CD14-positive monocyte (primary cell): ENCODE data around the gene NECAB2. TPM values are rescaled to one million over a fixed set of nuclear protein-coding genes. Genes with fewer than 3 reads are reported as not detected.

Experiments used
- DNase-seq, 3 donors: peaks; one replicate each; pipeline ENCODE4 v3.0.0-alpha.2; 2011 to 2022
- H2AFZ ChIP-seq: 2 replicates; pipeline ENCODE4 v1.6.0; 2012; ENCODE audit warnings: mild to moderate bottlenecking, low read depth, low read length, inconsistent platforms; ENCODE audit not compliant: insufficient read depth, poor library complexity, severe bottlenecking
- H3K27ac ChIP-seq, 2 donors: 1 replicate in 1 of 2; 2 replicates in 1 of 2; pipeline ENCODE4 v1.5.1; 2012 to 2013; ENCODE audit warnings: low read length in 2 of 2, control low read depth in 1 of 2, inconsistent platforms in 1 of 2, low read depth in 1 of 2, mild to moderate bottlenecking in 1 of 2
- H3K27me3 ChIP-seq, 2 donors: one replicate each; pipeline versions ENCODE4 v1.6.0 to v1.6.1; 2011 to 2013; ENCODE audit warnings: low read length in 2 of 2; ENCODE audit not compliant: control insufficient read depth in 2 of 2, insufficient read depth in 2 of 2
- H3K36me3 ChIP-seq, 2 donors: replicated peaks in 1 of 2; 1 replicate in 1 of 2; 2 replicates in 1 of 2; pipeline versions ENCODE4 v1.5.1 to v1.6.1; 2012 to 2013; ENCODE audit warnings: low read length in 2 of 2, control low read depth in 1 of 2, inconsistent platforms in 1 of 2, mild to moderate bottlenecking in 1 of 2; ENCODE audit not compliant: insufficient read depth in 2 of 2, control insufficient read depth in 1 of 2
- H3K4me1 ChIP-seq, 2 donors: 1 replicate in 1 of 2; 2 replicates in 1 of 2; pipeline versions ENCODE4 v1.5.1 to v1.6.1; 2012 to 2013; ENCODE audit warnings: low read length in 2 of 2, control low read depth in 1 of 2, inconsistent platforms in 1 of 2, mild to moderate bottlenecking in 1 of 2, moderate library complexity in 1 of 2; ENCODE audit not compliant: insufficient read depth in 2 of 2, control insufficient read depth in 1 of 2
- H3K4me2 ChIP-seq: replicated peaks from 2 replicates; pipeline ENCODE3; 2012; ENCODE audit warnings: low read length, moderate library complexity, mild to moderate bottlenecking; ENCODE audit not compliant: poor library complexity, severe bottlenecking; ENCODE audit errors: extremely low read depth
- H3K4me3 ChIP-seq, 3 experiments: fragments of 200-600 bp in 1 of 3; sonication (generic) in 1 of 3; replicated peaks in 1 of 3; 1 replicate in 2 of 3; 2 replicates in 1 of 3; pipeline ENCODE4 v1.5.1; 2011 to 2013; ENCODE audit warnings: low read length in 3 of 3, mild to moderate bottlenecking in 3 of 3, control low read depth in 2 of 3, low read depth in 2 of 3, inconsistent platforms in 1 of 3, moderate library complexity in 1 of 3
- H3K79me2 ChIP-seq: 2 replicates; pipeline ENCODE4 v1.6.0; 2012; ENCODE audit warnings: mild to moderate bottlenecking, control low read depth, inconsistent platforms, low read length, moderate library complexity; ENCODE audit not compliant: insufficient read depth
- H3K9ac ChIP-seq: 2 replicates; pipeline ENCODE4 v1.6.0; 2017; ENCODE audit warnings: low read length, mild to moderate bottlenecking; ENCODE audit not compliant: insufficient read depth, poor library complexity, severe bottlenecking
- H3K9me3 ChIP-seq, 2 donors: replicated peaks in 1 of 2; 1 replicate in 1 of 2; 2 replicates in 1 of 2; pipeline versions ENCODE4 v1.5.1 to v1.6.1; 2012 to 2013; ENCODE audit warnings: low read length in 2 of 2, control low read depth in 1 of 2; ENCODE audit not compliant: control insufficient read depth in 1 of 2, insufficient read depth in 1 of 2
- H4K20me1 ChIP-seq: 2 replicates; pipeline ENCODE4 v1.6.0; 2012; ENCODE audit warnings: mild to moderate bottlenecking, low read length, control low read depth, moderate library complexity; ENCODE audit not compliant: insufficient read depth
- H3K27ac Mint-ChIP-seq, 7 donors: one replicate each; pipeline ENCODE4 v1.8.0; 2020; ENCODE audit warnings: mild to moderate bottlenecking in 7 of 7, mixed read lengths in 7 of 7, moderate library complexity in 6 of 7, inconsistent platforms in 2 of 7
- H3K27me3 Mint-ChIP-seq, 3 donors: one replicate each; pipeline ENCODE4 v1.8.0; 2021 to 2022; ENCODE audit warnings: low read depth in 3 of 3, mild to moderate bottlenecking in 3 of 3, mixed read lengths in 3 of 3, moderate library complexity in 3 of 3, inconsistent platforms in 1 of 3
- H3K36me3 Mint-ChIP-seq, 2 donors: one replicate each; pipeline ENCODE4 v1.8.0; 2020; ENCODE audit warnings: mixed read lengths in 2 of 2, inconsistent platforms in 1 of 2, mild to moderate bottlenecking in 1 of 2
- H3K4me1 Mint-ChIP-seq: one replicate; pipeline ENCODE4 v1.8.0; 2020; ENCODE audit warnings: mild to moderate bottlenecking, mixed read lengths
- H3K4me3 Mint-ChIP-seq, 2 donors: one replicate each; pipeline ENCODE4 v1.8.0; 2020; ENCODE audit warnings: mild to moderate bottlenecking in 2 of 2, mixed read lengths in 2 of 2, moderate library complexity in 1 of 2
- H3K9me3 Mint-ChIP-seq, 7 donors: one replicate each; pipeline ENCODE4 v1.8.0; 2020 to 2022; ENCODE audit warnings: mixed read lengths in 7 of 7, mild to moderate bottlenecking in 6 of 7, moderate library complexity in 6 of 7, inconsistent platforms in 2 of 7
- CTCF ChIP-seq: fragments of 200-600 bp; IDR thresholded peaks from one replicate; pipeline ENCODE4 v1.8.0; 2022; ENCODE audit warnings: antibody characterized with exemption, mild to moderate bottlenecking
- WGBS: methylation state at CpG from one replicate; pipeline ENCODE4 v1.1.5; 2013; ENCODE audit warnings: missing lambda C conversion rate; ENCODE audit not compliant: insufficient coverage; 5-methylcytosine and 5-hydroxymethylcytosine counted together
- intact Hi-C, 2 donors: fragments of 100-400 bp; cut with micrococcal nuclease; formaldehyde crosslinking; loops; one replicate each; pipeline versions ENCODE4 v1.15.0 to v1.15.1; 2023
- polyA plus RNA-seq, 3 donors: library from polyadenylated mRNA; depleted of rRNA in 1 of 3; unstranded in 2 of 3; stranded (reverse) in 1 of 3; fragments of 300-500 nt in 2 of 3; fragments of >200 nt in 1 of 3; fragmentation: Illumina TruSeq in 2 of 3; gene quantifications; 1 replicate in 2 of 3; 2 replicates in 1 of 3; pipeline ENCODE4 v1.2.3, GENCODE V29; 2012 to 2021

Gene NECAB2
- polyA plus RNA-seq, 3 donors = 0.33 to 1.4 (median 0.52) TPM

- Mint-ChIP-seq H3K9me3 (peaks cover 0 to 11% (median 5%) of the 10 kb centered on the region in 7 donors), H3K4me3 (peak overlapping the region in 1 of 2 donors; percentile 65), H3K27ac (peak overlapping the region; percentile 35 to 95 (median 54)), H3K27me3 (peaks cover 36 to 66% (median 40%) of the 10 kb centered on the region in 3 donors), H3K36me3 (peaks cover 4 to 11% of the 10 kb centered on the region in 2 donors), H3K4me1 (peaks cover 33% of the 10 kb centered on the region)
- DNase-seq = peak; percentile 26 to 76 (median 41)
- Histone ChIP-seq H3K36me3 (no peaks in the 10 kb centered on the region), H3K27me3 (peaks cover 0 to 25% of the 10 kb centered on the region in 2 donors), H2AFZ (peak overlapping the region; percentile 42), H3K4me3 (peak overlapping the region in 1 of 3 experiments; percentile 15), H3K9ac (peak overlapping the region; percentile 9), H3K27ac (peak overlapping the region; percentile 77 to 81), H3K4me2 (peak overlapping the region; percentile 31), H3K4me1 (peaks cover 35 to 37% of the 10 kb centered on the region in 2 donors), H4K20me1 (no peaks in the 10 kb centered on the region), H3K79me2 (no peaks in the 10 kb centered on the region), H3K9me3 (no peaks in the 10 kb centered on the region)
- intact Hi-C loops = no loop called here
- WGBS = 67% methylated on average over 13 of the region's 13 CpGs
- no peak for TF ChIP-seq CTCF
Observed at GRCh38 chr16:83994703-83995102, 26.7 kb downstream of the NECAB2 start.

DNA sequence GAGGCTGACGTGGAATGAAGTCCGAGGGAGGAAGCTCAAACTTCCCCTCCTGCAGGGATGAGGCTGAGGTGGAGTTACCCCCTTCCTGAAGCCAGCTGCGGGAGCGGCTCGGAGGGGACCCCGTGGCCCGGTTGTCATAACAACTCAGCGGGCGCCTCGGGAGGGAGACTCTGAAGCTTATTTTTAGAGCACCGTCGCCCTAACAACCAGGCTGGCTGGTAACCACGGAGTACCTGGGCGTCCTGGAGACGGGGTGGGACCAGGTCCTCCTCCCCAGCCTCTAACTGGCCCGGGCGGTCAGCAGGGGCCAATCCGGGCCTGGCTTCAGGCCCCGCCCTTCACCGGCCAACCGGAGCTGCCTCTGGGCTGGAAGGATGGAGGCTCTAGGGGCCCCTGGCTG lies 27.7 kb downstream of the NECAB2 start:
- WGBS = under 1% methylated on average over 16 of the region's 21 CpGs
- Histone ChIP-seq H3K27me3 (peaks cover 0 to 16% of the 10 kb centered on the region in 2 donors), H3K36me3 (no peaks in the 10 kb centered on the region), H3K4me3 (no peak overlapping the region), H2AFZ (peak overlapping the region; percentile 52), H3K9me3 (no peaks in the 10 kb centered on the region), H4K20me1 (no peaks in the 10 kb centered on the region), H3K79me2 (no peaks in the 10 kb centered on the region), H3K4me2 (peak overlapping the region; percentile 36), H3K9ac (no peak overlapping the region), H3K27ac (no peak overlapping the region), H3K4me1 (peaks cover 35 to 37% of the 10 kb centered on the region in 2 donors)
- H3K27me3 Mint-ChIP-seq = peaks cover 35 to 60% (median 36%) of the 10 kb centered on the region in 3 donors
- peaks cover 4 to 11% of the 10 kb centered on the region in 2 donors for H3K36me3 Mint-ChIP-seq
- H3K4me3 Mint-ChIP-seq = peak overlapping the region in 1 of 2 donors; percentile 67
- H3K4me1 Mint-ChIP-seq = peaks cover 33% of the 10 kb centered on the region
- H3K27ac Mint-ChIP-seq = peak overlapping the region in 5 of 7 donors; percentile 4 to 82 (median 71)
- intact Hi-C loops = no loop called here
- peaks cover 0 to 11% (median 5%) of the 10 kb centered on the region in 7 donors for H3K9me3 Mint-ChIP-seq
- no peak for TF ChIP-seq CTCF
- DNase-seq = peak in 2 of 3 donors; percentile 16 to 55
